ENCODE data around the gene S100A8. TPM values are rescaled to one million over a fixed set of nuclear protein-coding genes. Genes with fewer than 3 reads are reported as not detected.
"Not testable (repeated sequence)": the region's sequence is repeated elsewhere in the genome, so short reads cannot be mapped to it uniquely, and the experiment has no call there.

S100A8 gene
- total RNA-seq, 1 donor from 2014 or later = not detected

- DNase-seq (ENCODE audit: low read depth) = no peak
Measured at GRCh38 chr1:153417136-153417888, 26.4 kb upstream of the S100A8 start.

GRCh38 chr1:153415850-153416570 is 25.1 kb upstream of the S100A8 start, which contains the start of gene S100A7A:
TSS of gene S100A7A (plus strand) at chr1:153416520. CDS start at chr1:153418083, 1,563 bp downstream.
- no peak for DNase-seq (ENCODE audit: low read depth)

GRCh38 chr1:153413961-153414360 is 23.1 kb upstream of the S100A8 start:
- DNase-seq (ENCODE audit: low read depth) = not testable (repeated sequence)

GRCh38 chr1:153407274-153407673 is 16.4 kb upstream of the S100A8 start:
- DNase-seq (ENCODE audit: low read depth) = not testable (repeated sequence)

GRCh38 chr1:153405825-153406599 is 15.1 kb upstream of the S100A8 start:
- not testable (repeated sequence) for DNase-seq (ENCODE audit: low read depth)

GRCh38 chr1:153404768-153405167 is 13.9 kb upstream of the S100A8 start:
- no peak for DNase-seq (ENCODE audit: low read depth)

- DNase-seq (ENCODE audit: low read depth) = no peak
Measured at GRCh38 chr1:153404086-153404635, 13.3 kb upstream of the S100A8 start.

- DNase-seq (ENCODE audit: low read depth) = no peak
Measured at GRCh38 chr1:153403421-153404085, 12.7 kb upstream of the S100A8 start.

GRCh38 chr1:153402226-153402625 is 11.4 kb upstream of the S100A8 start:
- no peak for DNase-seq (ENCODE audit: low read depth)

- DNase-seq (ENCODE audit: low read depth) = no peak
Measured at GRCh38 chr1:153401461-153401860, 10.6 kb upstream of the S100A8 start.

- DNase-seq (ENCODE audit: low read depth) = no peak
Measured at GRCh38 chr1:153400244-153400643, 9.4 kb upstream of the S100A8 start.

- DNase-seq (ENCODE audit: low read depth) = no peak
Measured at GRCh38 chr1:153399401-153400055, 8.7 kb upstream of the S100A8 start.

- no peak for DNase-seq (ENCODE audit: low read depth)
Measured at GRCh38 chr1:153397924-153398651, 7.2 kb upstream of the S100A8 start.

- DNase-seq (ENCODE audit: low read depth) = no peak
Measured at GRCh38 chr1:153397051-153397923, 6.4 kb upstream of the S100A8 start.

- no peak for DNase-seq (ENCODE audit: low read depth)
Measured at GRCh38 chr1:153396461-153396860, 5.6 kb upstream of the S100A8 start.

GRCh38 chr1:153395776-153396175 is 4.9 kb upstream of the S100A8 start:
- no peak for DNase-seq (ENCODE audit: low read depth)

- no peak for DNase-seq (ENCODE audit: low read depth)
Measured at GRCh38 chr1:153395136-153395685, 4.3 kb upstream of the S100A8 start.

GRCh38 chr1:153394391-153394790 is 3.5 kb upstream of the S100A8 start:
- DNase-seq (ENCODE audit: low read depth) = no peak

- DNase-seq (ENCODE audit: low read depth) = no peak
Measured at GRCh38 chr1:153393926-153394325, 3.1 kb upstream of the S100A8 start.
